Urinary bladder (tissue), 4 donors: ENCODE measurements around the gene CACNG5. TPM values are rescaled to one million over a fixed set of nuclear protein-coding genes. Genes with fewer than 3 reads are reported as not detected.
A peak's percentile ranks its signal among the peaks of the same experiment; 100 is the strongest.

Experiments used
- DNase-seq: peaks from one replicate; pipeline ENCODE4 v3.0.0-alpha.2; 2015; ENCODE audit errors: extremely low spot score
- H3K27ac ChIP-seq: one replicate; pipeline ENCODE4 v1.5.1; 2013; ENCODE audit warnings: low read depth, mild to moderate bottlenecking, moderate library complexity
- H3K36me3 ChIP-seq: one replicate; pipeline ENCODE4 v1.6.1; 2013; ENCODE audit warnings: mild to moderate bottlenecking, moderate library complexity; ENCODE audit not compliant: insufficient read depth
- H3K4me1 ChIP-seq: one replicate; pipeline ENCODE4 v1.6.1; 2013; ENCODE audit warnings: mild to moderate bottlenecking, moderate library complexity; ENCODE audit not compliant: insufficient read depth
- H3K4me3 ChIP-seq: one replicate; pipeline ENCODE4 v1.5.1; 2013; ENCODE audit warnings: low read depth, low read length
- WGBS: extraction: QIAGEN DNeasy Blood & Tissue Kit; methylation state at CpG from one replicate; pipeline ENCODE4 v1.1.7; 2013; 5-methylcytosine and 5-hydroxymethylcytosine counted together
- polyA plus RNA-seq: library from polyadenylated mRNA; stranded (reverse); fragments of 200-250 nt; gene quantifications from one replicate; pipeline ENCODE4 v1.2.3, GENCODE V29; 2013
- total RNA-seq: library from RNA; depleted of rRNA; stranded (reverse); fragments of >200 nt; gene quantifications from one replicate; pipeline ENCODE4 v1.2.3, GENCODE V29; 2014
- donor health status: healthy with polysubstance abuse.
- donor health status: healthy.

CACNG5 gene
- total and polyA plus RNA-seq, 2 donors, result not detected

- no peak for DNase-seq
- Histone ChIP-seq H3K27ac (no peak overlapping the region), H3K36me3 (no peaks in the 10 kb centered on the region), H3K4me1 (no peaks in the 10 kb centered on the region), H3K4me3 (no peak overlapping the region)
- 91% methylated on average over 12 of the region's 12 CpGs for WGBS
Measured at GRCh38 chr17:66810951-66811682, 23.8 kb upstream of the CACNG5 start.

- H3K4me3 ChIP-seq, result no peak overlapping the region
- DNase-seq, result no peak
- H3K27ac ChIP-seq, result no peak overlapping the region
- H3K36me3 ChIP-seq, result no peaks in the 10 kb centered on the region
- 68% methylated on average over 9 of the region's 9 CpGs for WGBS
- H3K4me1 ChIP-seq, result no peaks in the 10 kb centered on the region
Measured at GRCh38 chr17:66811683-66812054, 23.2 kb upstream of the CACNG5 start.

- no peak for DNase-seq
- 90% methylated on average over 5 of the region's 5 CpGs for WGBS
- Histone ChIP-seq H3K36me3 (no peaks in the 10 kb centered on the region), H3K4me3 (no peak overlapping the region), H3K4me1 (no peaks in the 10 kb centered on the region), H3K27ac (no peak overlapping the region)
Measured at GRCh38 chr17:66812571-66812970, 22.3 kb upstream of the CACNG5 start.

- H3K36me3 ChIP-seq, result no peaks in the 10 kb centered on the region
- no peak for DNase-seq
- H3K4me3 ChIP-seq, result no peak overlapping the region
- H3K4me1 ChIP-seq, result no peaks in the 10 kb centered on the region
- no peak overlapping the region for H3K27ac ChIP-seq
- WGBS, result 71% methylated on average over 2 of the region's 2 CpGs
Measured at GRCh38 chr17:66813296-66813695, 21.6 kb upstream of the CACNG5 start.

GRCh38 chr17:66814026-66814425, 20.9 kb upstream of the CACNG5 start:
- no peaks in the 10 kb centered on the region for H3K36me3 ChIP-seq
- WGBS, result 93% methylated on average over 6 of the region's 6 CpGs

GRCh38 chr17:66814570-66814969, 20.3 kb upstream of the CACNG5 start:
- Histone ChIP-seq H3K4me3 (no peak overlapping the region), H3K27ac (no peak overlapping the region), H3K36me3 (no peaks in the 10 kb centered on the region), H3K4me1 (no peaks in the 10 kb centered on the region)
- no peak for DNase-seq
- WGBS, result 49% methylated on average over 5 of the region's 5 CpGs

More at GRCh38 chr17:66814026-66814425, 20.9 kb upstream of the CACNG5 start:
- no peak overlapping the region for H3K4me3 ChIP-seq
- H3K4me1 ChIP-seq, result no peaks in the 10 kb centered on the region
- no peak overlapping the region for H3K27ac ChIP-seq
- DNase-seq, result no peak

- 94% methylated on average over 1 of the region's 1 CpG for WGBS
- Histone ChIP-seq H3K4me3 (no peak overlapping the region), H3K4me1 (no peaks in the 10 kb centered on the region), H3K27ac (no peak overlapping the region), H3K36me3 (no peaks in the 10 kb centered on the region)
- no peak for DNase-seq
Measured at GRCh38 chr17:66817750-66818149, 17.2 kb upstream of the CACNG5 start.

GRCh38 chr17:66819466-66819865, 15.5 kb upstream of the CACNG5 start:
- DNase-seq, result no peak
- Histone ChIP-seq H3K4me1 (no peaks in the 10 kb centered on the region), H3K27ac (no peak overlapping the region), H3K36me3 (no peaks in the 10 kb centered on the region), H3K4me3 (no peak overlapping the region)
- 88% methylated on average over 6 of the region's 6 CpGs for WGBS

- DNase-seq, result no peak
- Histone ChIP-seq H3K4me1 (no peaks in the 10 kb centered on the region), H3K4me3 (no peak overlapping the region), H3K36me3 (no peaks in the 10 kb centered on the region), H3K27ac (no peak overlapping the region)
- 49% methylated on average over 8 of the region's 8 CpGs for WGBS
Measured at GRCh38 chr17:66822009-66822408, 12.9 kb upstream of the CACNG5 start.

GRCh38 chr17:66826856-66827255, 8.1 kb upstream of the CACNG5 start:
- no peaks in the 10 kb centered on the region for H3K36me3 ChIP-seq
- no peak overlapping the region for H3K4me3 ChIP-seq
- WGBS, result 74% methylated on average over 6 of the region's 6 CpGs
- no peak for DNase-seq
- H3K4me1 ChIP-seq, result no peaks in the 10 kb centered on the region
- H3K27ac ChIP-seq, result no peak overlapping the region

- DNase-seq, result peak; percentile 28
- no peak overlapping the region for H3K4me3 ChIP-seq
- no peak overlapping the region for H3K27ac ChIP-seq
- WGBS, result 2% methylated on average over 18 of the region's 18 CpGs
- H3K36me3 ChIP-seq, result no peaks in the 10 kb centered on the region
- H3K4me1 ChIP-seq, result no peaks in the 10 kb centered on the region
Measured at GRCh38 chr17:66829386-66829864, 5.5 kb upstream of the CACNG5 start.

GRCh38 chr17:66829883-66830282, 5.0 kb upstream of the CACNG5 start:
- 8% methylated on average over 10 of the region's 10 CpGs for WGBS
- Histone ChIP-seq H3K4me1 (no peaks in the 10 kb centered on the region), H3K4me3 (no peak overlapping the region), H3K36me3 (no peaks in the 10 kb centered on the region), H3K27ac (no peak overlapping the region)
- no peak for DNase-seq

GRCh38 chr17:66830451-66830850, 4.5 kb upstream of the CACNG5 start:
- DNase-seq, result no peak

GRCh38 chr17:66831383-66832210, 3.3 kb upstream of the CACNG5 start:
- WGBS, result 80% methylated on average over 14 of the region's 14 CpGs
- DNase-seq, result no peak

More at GRCh38 chr17:66830451-66830850, 4.5 kb upstream of the CACNG5 start:
- no peaks in the 10 kb centered on the region for H3K36me3 ChIP-seq
- no peak overlapping the region for H3K27ac ChIP-seq
- WGBS, result 45% methylated on average over 4 of the region's 4 CpGs
- no peaks in the 10 kb centered on the region for H3K4me1 ChIP-seq
- H3K4me3 ChIP-seq, result no peak overlapping the region

More at GRCh38 chr17:66831383-66832210, 3.3 kb upstream of the CACNG5 start:
- no peaks in the 10 kb centered on the region for H3K36me3 ChIP-seq
- H3K27ac ChIP-seq, result no peak overlapping the region
- no peak overlapping the region for H3K4me3 ChIP-seq
- H3K4me1 ChIP-seq, result no peaks in the 10 kb centered on the region
